Omental fat pad (tissue), 4 donors: ENCODE data around the gene RASSF1. TPM values are rescaled to one million over a fixed set of nuclear protein-coding genes. Genes with fewer than 3 reads are reported as not detected.

Experiments
- ATAC-seq: fragments of 150-250 bp; one replicate; pipeline ENCODE4 v1.9.1; 2016; ENCODE audit warnings: mild to moderate bottlenecking, moderate library complexity; ENCODE audit not compliant: low FRiP score
- DNase-seq: peaks from one replicate; pipeline ENCODE4 v3.0.0-alpha.2; 2019; ENCODE audit warnings: low spot score
- total RNA-seq, 4 donors: library from RNA; depleted of rRNA; stranded (reverse); fragments of >200 nt; gene quantifications; one replicate each; pipeline ENCODE4 v1.1.0, GENCODE V29; 2016
- TF ChIP-seq, protein P1 (sequence below), 3 donors: fragments of 450-650 bp; IDR thresholded peaks; one replicate each; pipeline ENCODE4 v1.5.1; 2016 to 2017; ENCODE audit warnings: antibody characterized with exemption in 3 of 3, mild to moderate bottlenecking in 3 of 3, moderate library complexity in 2 of 3

The RASSF1 gene
- total RNA-seq, 4 donors from 2014 or later, result 42.1 to 82.0 (median 53.3) TPM

DNA sequence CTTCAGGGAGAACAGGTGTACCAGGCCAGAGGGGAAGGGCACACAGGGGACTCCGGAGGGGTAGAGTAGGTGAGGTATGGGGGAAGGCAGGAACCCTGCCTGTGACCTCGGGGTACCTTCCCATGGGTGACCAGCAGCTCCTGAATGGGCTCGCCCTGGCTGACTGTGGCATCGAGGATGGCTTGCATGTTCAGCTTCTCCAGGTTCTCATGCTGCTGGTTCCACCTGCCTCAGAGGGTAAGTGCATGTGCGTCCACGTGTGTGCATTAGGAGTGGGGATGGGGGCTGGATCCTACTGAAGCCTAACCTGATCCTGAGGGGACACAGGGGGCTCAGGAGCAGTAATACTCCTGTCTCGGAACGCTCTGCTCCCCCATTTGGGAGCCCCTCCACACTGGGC lies 4.4 kb upstream of the RASSF1 start:
- ATAC-seq, result no peak
- TF ChIP-seq, protein P1, sequence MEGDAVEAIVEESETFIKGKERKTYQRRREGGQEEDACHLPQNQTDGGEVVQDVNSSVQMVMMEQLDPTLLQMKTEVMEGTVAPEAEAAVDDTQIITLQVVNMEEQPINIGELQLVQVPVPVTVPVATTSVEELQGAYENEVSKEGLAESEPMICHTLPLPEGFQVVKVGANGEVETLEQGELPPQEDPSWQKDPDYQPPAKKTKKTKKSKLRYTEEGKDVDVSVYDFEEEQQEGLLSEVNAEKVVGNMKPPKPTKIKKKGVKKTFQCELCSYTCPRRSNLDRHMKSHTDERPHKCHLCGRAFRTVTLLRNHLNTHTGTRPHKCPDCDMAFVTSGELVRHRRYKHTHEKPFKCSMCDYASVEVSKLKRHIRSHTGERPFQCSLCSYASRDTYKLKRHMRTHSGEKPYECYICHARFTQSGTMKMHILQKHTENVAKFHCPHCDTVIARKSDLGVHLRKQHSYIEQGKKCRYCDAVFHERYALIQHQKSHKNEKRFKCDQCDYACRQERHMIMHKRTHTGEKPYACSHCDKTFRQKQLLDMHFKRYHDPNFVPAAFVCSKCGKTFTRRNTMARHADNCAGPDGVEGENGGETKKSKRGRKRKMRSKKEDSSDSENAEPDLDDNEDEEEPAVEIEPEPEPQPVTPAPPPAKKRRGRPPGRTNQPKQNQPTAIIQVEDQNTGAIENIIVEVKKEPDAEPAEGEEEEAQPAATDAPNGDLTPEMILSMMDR (IDR thresholded peaks at IDR 0.05), result no peak
- DNase-seq, result no peak

DNA sequence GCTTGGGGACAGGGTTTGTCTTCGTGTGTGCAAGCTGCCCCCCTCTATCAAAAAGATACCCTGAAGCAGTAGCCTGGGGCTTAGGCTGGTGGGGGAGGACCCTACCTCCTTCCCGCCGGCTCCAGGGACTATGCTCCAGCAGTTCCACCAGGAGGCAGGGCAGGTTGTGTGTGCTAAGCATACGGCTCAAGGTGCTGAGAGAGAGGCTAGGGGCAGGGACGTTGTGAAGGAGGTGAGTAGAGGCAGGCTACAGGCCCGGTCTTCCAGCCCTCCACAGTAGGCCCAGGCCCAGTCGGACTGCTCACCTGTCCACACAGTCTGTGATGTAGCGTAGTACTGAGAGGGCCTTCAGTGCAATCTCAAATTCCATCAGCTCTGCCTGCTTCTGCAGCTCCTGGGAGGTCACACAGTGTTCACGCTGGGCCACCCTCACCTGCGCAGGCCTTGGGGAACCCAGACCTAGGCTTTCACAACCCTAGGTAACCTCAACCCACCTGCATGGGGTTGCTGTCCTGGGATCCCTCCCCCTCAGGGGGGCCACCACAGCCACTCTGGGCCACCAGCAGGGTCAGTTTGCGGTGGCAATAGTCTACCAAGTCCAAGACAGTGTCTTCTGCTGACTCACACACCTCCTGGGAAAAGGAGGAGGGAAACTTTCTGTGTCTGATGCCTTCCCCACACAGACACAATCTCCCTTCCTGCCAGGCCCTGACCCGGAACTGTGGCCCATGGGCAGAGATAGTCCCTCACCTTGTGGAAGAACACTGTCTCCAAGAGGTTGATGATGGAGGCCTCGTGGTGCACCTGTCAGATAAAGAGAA lies 2.4 kb upstream of the RASSF1 start:
- no peak for ATAC-seq
- DNase-seq, result no peak
- TF ChIP-seq, protein P1 (IDR thresholded peaks at IDR 0.05), result no peak

DNA sequence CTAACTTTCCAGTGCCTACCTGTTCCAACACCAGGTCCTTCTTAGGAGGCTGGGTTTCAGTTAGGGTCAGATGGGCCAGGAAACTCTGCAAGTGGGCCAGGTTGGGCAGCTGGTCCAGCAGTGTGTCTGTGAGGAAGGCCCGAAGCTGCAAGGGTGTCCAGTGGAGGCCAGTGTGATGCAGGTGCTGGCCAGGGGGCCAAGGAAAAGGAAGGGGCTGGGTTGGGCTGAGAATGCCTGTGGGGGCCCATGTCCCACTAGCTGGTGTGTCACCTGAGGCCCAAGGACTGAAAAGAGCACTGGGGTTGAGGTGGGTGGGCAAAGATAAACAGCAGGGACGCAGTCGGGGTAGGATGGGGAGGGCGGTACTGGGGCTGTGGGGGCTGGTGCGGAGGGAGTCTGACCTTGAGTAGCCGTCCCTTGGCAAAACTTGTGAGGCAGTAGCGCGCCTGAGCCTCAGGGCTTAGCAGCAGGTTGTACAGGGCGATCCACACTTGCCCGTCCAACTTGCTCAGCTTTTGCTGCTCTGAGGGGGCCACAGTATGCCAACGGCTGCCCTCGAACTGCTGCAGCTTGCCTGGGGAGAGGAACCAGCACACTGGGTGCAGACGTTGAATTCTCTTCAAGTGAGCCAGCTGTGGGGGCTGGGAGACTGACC lies 1.5 kb upstream of the RASSF1 start:
- no peak for DNase-seq
- ATAC-seq, result no peak
- TF ChIP-seq, protein P1 (IDR thresholded peaks at IDR 0.05), result no peak

GRCh38 chr3:50341537-50341936 lies 901 bp upstream of the RASSF1 start:
- DNase-seq, result no peak
- ATAC-seq, result no peak
- TF ChIP-seq, protein P1 (IDR thresholded peaks at IDR 0.05), result no peak

DNA sequence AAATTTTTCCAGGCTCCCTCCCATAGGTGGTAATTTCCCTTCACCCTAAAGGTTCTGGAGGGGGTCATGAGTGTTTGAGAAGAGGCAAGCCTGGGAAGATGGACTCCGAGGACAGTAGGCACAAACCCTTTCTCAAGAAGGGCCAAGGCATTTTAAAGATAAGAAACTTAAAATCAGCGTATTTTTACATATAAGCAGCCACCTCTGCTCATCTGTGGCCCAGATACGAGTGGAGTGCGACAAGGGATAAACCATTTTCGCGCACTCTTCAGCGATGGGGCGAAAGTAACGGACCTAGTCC lies 539 bp downstream of the RASSF1 start:
- TF ChIP-seq, protein P1 (IDR thresholded peaks at IDR 0.05), result no peak
- no peak for ATAC-seq
- no peak for DNase-seq

DNA sequence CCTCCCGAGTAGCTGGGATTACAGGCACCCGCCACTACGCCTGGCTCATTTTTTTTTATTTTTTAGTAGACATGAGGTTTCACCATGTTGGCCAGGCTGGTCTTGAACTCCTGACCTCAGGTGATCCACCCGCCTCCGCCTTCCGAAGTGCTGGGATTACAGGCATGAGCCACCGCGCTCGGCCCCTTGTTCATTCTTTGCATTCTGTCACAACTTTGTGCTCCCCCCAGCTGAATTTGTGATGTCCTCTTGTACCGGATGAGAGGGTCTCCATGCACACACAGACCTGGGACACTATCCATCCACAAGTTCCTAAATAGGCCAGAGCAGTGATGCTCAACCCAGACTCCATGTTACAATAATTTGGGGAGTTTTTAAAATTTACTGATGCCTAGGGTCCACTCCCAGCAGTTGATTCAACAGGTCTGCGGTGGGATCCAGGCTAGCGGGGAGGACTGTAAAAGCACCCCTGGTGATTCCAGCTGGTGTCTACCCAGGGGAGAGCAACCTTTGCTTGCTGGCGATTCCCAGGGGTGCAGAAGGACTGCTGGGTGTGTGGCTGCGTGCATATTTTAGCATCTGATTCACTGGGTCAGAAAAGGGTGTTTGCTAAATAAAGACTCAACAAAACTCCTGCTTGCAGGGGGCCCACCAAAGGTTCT lies 1.0 kb downstream of the RASSF1 start:
- DNase-seq, result no peak
- no peak for ATAC-seq
- TF ChIP-seq, protein P1 (IDR thresholded peaks at IDR 0.05), result no peak
